Fibroblast of pulmonary artery (primary cell): Measurements from ENCODE around the gene CGB1.
A peak's percentile ranks its signal among the peaks of the same experiment; 100 is the strongest.
"Not testable (repeated sequence)": the region's sequence is repeated elsewhere in the genome, so short reads cannot be mapped to it uniquely, and the experiment has no call there.

Experiments used
- DNase-seq: peaks from one replicate; pipeline ENCODE4 v3.0.0-alpha.2; 2010; ENCODE audit warnings: low read depth
- H3K4me3 ChIP-seq: replicated peaks from 2 replicates; pipeline ENCODE4 v1.5.1; 2011; ENCODE audit warnings: low read depth, mild to moderate bottlenecking, control low read depth, low read length, moderate library complexity
- CTCF ChIP-seq: IDR thresholded peaks from 2 replicates; pipeline ENCODE4 v1.5.1; 2011; ENCODE audit warnings: mild to moderate bottlenecking, control low read depth, low read length, inconsistent platforms; ENCODE audit errors: missing control alignments

Gene CGB1

GRCh38 chr19:49080392-49080791 lies 43.7 kb upstream of the CGB1 start:
- DNase-seq: no peak
- TF ChIP-seq CTCF: no peak
- H3K4me3 ChIP-seq: no peak overlapping the region

- peak; percentile 72 for DNase-seq
- TF ChIP-seq CTCF: peak; percentile 51
- H3K4me3 ChIP-seq: not testable (repeated sequence)
Measured at GRCh38 chr19:49074869-49075268, 38.2 kb upstream of the CGB1 start.

GRCh38 chr19:49073514-49074378 lies 37.1 kb upstream of the CGB1 start:
- peak; percentile 29 for TF ChIP-seq CTCF
- H3K4me3 ChIP-seq: no peak overlapping the region

GRCh38 chr19:49071860-49072547 lies 35.3 kb upstream of the CGB1 start:
- TF ChIP-seq CTCF: no peak
- H3K4me3 ChIP-seq: no peak overlapping the region
- no peak for DNase-seq

More at GRCh38 chr19:49073514-49074378, 37.1 kb upstream of the CGB1 start:
- DNase-seq: no peak

GRCh38 chr19:49070416-49070815 lies 33.7 kb upstream of the CGB1 start:
- TF ChIP-seq CTCF: no peak

GRCh38 chr19:49069026-49069425 lies 32.3 kb upstream of the CGB1 start:
- no peak for DNase-seq
- TF ChIP-seq CTCF: no peak
- H3K4me3 ChIP-seq: no peak overlapping the region

More at GRCh38 chr19:49070416-49070815, 33.7 kb upstream of the CGB1 start:
- H3K4me3 ChIP-seq: no peak overlapping the region
- no peak for DNase-seq
